ENCODE measurements around the gene RTKN.
"Not testable (repeated sequence)": the region's sequence is repeated elsewhere in the genome, so short reads cannot be mapped to it uniquely, and the experiment has no call there.

The RTKN gene

DNA sequence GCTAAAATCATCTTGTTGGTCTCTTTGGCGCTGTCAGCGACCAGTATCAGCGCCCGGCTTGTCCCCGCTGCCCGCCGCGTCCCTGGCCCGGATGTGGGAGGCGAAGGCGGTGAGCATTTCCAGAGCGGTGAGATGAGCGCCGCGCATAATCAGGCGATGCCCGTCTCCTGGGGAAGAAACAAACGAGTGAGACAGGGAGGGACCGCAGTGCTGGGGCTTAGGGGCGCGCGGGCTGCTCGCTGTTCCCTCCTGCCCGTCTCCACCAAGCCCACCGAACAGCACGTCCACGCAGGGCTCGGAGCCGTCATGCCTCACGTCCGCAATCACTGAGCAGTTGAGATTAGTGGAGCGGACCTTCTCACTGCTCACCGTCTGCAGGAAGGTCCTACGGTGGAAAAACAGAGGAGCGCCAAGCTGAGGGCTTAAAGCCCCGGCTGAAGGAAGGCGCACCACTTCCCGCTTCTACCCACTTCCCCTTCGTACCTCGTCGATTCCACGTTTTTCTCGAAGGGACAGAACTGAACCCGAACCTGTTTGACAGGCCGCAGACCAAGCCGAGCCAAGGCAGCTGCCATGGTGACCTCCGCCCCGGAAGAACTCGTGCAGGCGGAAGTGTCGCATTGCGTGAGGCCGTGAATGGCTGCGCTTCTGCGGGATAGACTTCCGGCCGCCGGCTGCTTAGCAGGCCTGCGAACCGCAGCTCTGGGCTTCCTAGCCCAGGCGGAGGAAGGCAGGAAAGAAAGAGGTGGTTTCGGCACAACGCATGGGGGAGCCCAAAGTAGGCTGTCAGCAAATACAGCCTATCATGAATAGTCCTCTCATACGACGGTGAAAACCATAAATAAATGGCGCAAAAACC, 30.6 kb upstream of the RTKN start, which contains the start of gene MRPL53:
MRPL53 (minus strand) TSS at position 595 of the 859 bp plus-strand sequence; CDS start at position 575, 20 bp downstream.
- CTCF ChIA-PET, result interaction anchor here (0.7 to 3.9 kb wide), 12 partner anchors 11 to 222 kb away, joined by 3 to 39 read pairs (median 4); partner anchors contain the start of genes CCDC142, INO80B, TTC31 and WBP1
- Histone ChIP-seq H3K9me3 (ENCODE audit: control extremely low read depth in 1 of 5, control insufficient read depth in 4 of 5, insufficient read depth in 2 of 5, low read depth in 1 of 5, low read length in 4 of 5) (no peaks in the 10 kb centered on the region), H3K4me1 (ENCODE audit: control extremely low read depth in 1 of 4, control insufficient read depth in 4 of 4, insufficient read depth in 4 of 4, low read length in 3 of 4) (peaks cover 7 to 35% (median 21%) of the 10 kb centered on the region in 4 experiments), H3K27ac (ENCODE audit: insufficient read depth in 1 of 2, low read depth in 1 of 2, low read length in 2 of 2, poor library complexity in 1 of 2, severe bottlenecking in 2 of 2) (peak within 1 kb of the TSS; percentile 78 to 84), H3K4me3 (ENCODE audit: control insufficient read depth in 1 of 7, extremely low read depth in 1 of 7, insufficient read depth in 4 of 7, low read depth in 2 of 7, low read length in 6 of 7) (peak within 1 kb of the TSS; percentile 40 to 93 (median 87)), H3K36me3 (ENCODE audit: control insufficient read depth in 4 of 4, insufficient read depth in 4 of 4, low read length in 3 of 4) (peaks cover 0 to 24% (median 19%) of the 10 kb centered on the region in 4 experiments), H3K27me3 (replicated peaks in 2 of 5; ENCODE audit: control insufficient read depth in 4 of 5, insufficient read depth in 5 of 5, low read length in 4 of 5) (no peaks in the 10 kb centered on the region)
- 0% methylated on average over 65 of the region's 66 CpGs for WGBS (ENCODE audit: insufficient coverage)
- POLR2A ChIA-PET, result interaction anchor here (0.6 to 2.9 kb wide), 4 partner anchors 9 to 82 kb away, joined by 3 to 13 read pairs (median 8); partner anchors contain the start of genes CCDC142, INO80B, TTC31 and WBP1
- peak; percentile 98 to 99 (median 99) for DNase-seq

DNA sequence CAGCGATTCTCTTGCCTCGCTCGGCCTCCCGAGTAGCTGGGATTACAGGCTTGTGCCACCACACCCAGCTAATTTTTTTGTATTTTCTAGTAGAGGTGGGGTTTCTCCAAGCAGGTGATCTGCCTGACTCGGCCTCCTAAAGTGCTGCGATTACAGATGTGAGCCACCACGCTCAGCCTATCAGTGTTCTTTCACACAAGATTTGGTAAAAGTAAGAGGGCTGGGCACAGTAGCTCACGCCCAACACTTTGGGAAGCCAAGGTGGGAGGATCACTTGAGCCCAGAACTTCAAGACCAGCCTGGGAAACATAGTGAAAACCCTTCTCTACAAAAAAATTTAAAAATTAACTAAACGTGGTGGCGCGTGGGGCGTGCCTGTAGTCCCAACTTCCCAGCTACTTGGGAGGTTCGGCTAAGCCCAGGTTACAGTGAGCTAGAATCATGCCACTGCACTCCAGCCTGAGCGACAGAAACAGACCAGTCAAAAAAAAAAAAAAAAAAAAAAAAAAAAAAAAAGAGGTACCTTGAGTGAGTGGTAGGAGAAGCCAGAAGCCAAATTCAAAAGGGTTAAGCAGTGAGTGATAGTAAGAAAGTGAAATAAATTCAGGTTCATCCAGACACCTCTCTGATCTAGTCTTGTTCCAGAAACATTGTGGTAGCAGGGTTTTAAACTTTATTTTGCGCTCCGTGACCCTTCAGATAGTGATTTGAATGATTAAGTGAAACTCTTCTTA, 29.8 kb upstream of the RTKN start:
- Histone ChIP-seq H3K9me3 (ENCODE audit: control extremely low read depth in 1 of 5, control insufficient read depth in 4 of 5, insufficient read depth in 2 of 5, low read depth in 1 of 5, low read length in 4 of 5) (no peaks in the 10 kb centered on the region), H3K36me3 (ENCODE audit: control insufficient read depth in 4 of 4, insufficient read depth in 4 of 4, low read length in 3 of 4) (peaks cover 0 to 21% (median 17%) of the 10 kb centered on the region in 4 experiments), H3K27ac (ENCODE audit: insufficient read depth in 1 of 2, low read depth in 1 of 2, low read length in 2 of 2, poor library complexity in 1 of 2, severe bottlenecking in 2 of 2) (peak overlapping the region; percentile 78 to 84), H3K27me3 (replicated peaks in 2 of 5; ENCODE audit: control insufficient read depth in 4 of 5, insufficient read depth in 5 of 5, low read length in 4 of 5) (no peaks in the 10 kb centered on the region), H3K4me1 (ENCODE audit: control extremely low read depth in 1 of 4, control insufficient read depth in 4 of 4, insufficient read depth in 4 of 4, low read length in 3 of 4) (peaks cover 7 to 29% (median 21%) of the 10 kb centered on the region in 4 experiments), H3K4me3 (ENCODE audit: control insufficient read depth in 1 of 7, extremely low read depth in 1 of 7, insufficient read depth in 4 of 7, low read depth in 2 of 7, low read length in 6 of 7) (peak overlapping the region; percentile 40 to 93 (median 87))
- POLR2A ChIA-PET, result interaction anchor here (1.3 to 2.9 kb wide), 2 partner anchors 13 to 17 kb away, joined by 4 to 12 read pairs; partner anchors contain the start of genes INO80B and WBP1
- no peak for DNase-seq
- CTCF ChIA-PET, result interaction anchor here (0.8 to 1.5 kb wide), 2 partner anchors 51 to 61 kb away, joined by 3 to 5 read pairs; no protein-coding TSS in a partner anchor
- WGBS (ENCODE audit: insufficient coverage), result 97% methylated on average over 3 of the region's 16 CpGs

DNA sequence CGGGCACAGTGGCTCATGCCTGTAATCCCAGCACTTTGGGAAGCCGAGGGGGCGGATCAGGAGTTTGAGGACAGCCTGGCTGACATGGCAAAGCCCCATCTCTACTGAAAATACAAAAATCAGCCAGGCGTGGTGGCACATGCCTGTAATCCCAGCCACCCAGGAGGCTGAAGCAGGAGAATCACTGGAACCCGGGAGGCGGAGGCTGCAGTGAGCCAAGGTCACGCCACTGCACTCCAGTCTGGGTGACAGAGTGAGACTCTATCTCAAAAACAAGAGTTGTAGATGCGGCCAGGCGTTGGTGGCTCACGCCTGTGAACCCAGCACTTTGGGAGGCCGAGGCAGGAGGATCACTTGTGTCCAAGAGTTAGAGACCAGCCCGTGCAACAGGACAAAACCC, 29.0 kb upstream of the RTKN start:
- not testable (repeated sequence) for DNase-seq; H3K9me3 ChIP-seq (ENCODE audit: control extremely low read depth in 1 of 5, control insufficient read depth in 4 of 5, insufficient read depth in 2 of 5, low read depth in 1 of 5, low read length in 4 of 5); H3K4me3 ChIP-seq (ENCODE audit: control insufficient read depth in 1 of 7, extremely low read depth in 1 of 7, insufficient read depth in 4 of 7, low read depth in 2 of 7, low read length in 6 of 7); H3K27me3 ChIP-seq (replicated peaks in 2 of 5; ENCODE audit: control insufficient read depth in 4 of 5, insufficient read depth in 5 of 5, low read length in 4 of 5)
- peak overlapping the region in 1 of 2 experiments; percentile 84 for H3K27ac ChIP-seq (ENCODE audit: insufficient read depth in 1 of 2, low read depth in 1 of 2, low read length in 2 of 2, poor library complexity in 1 of 2, severe bottlenecking in 2 of 2)
- peaks cover 0 to 16% (median 15%) of the 10 kb centered on the region in 4 experiments for H3K36me3 ChIP-seq (ENCODE audit: control insufficient read depth in 4 of 4, insufficient read depth in 4 of 4, low read length in 3 of 4)
- POLR2A ChIA-PET, result interaction anchor here (2.9 kb wide), 1 partner anchor 12 kb away, joined by 12 read pairs; the partner anchor contains the start of gene WBP1
- H3K4me1 ChIP-seq (ENCODE audit: control extremely low read depth in 1 of 4, control insufficient read depth in 4 of 4, insufficient read depth in 4 of 4, low read length in 3 of 4), result peaks cover 12 to 34% (median 25%) of the 10 kb centered on the region in 4 experiments
- CTCF ChIA-PET, result interaction anchor here (1.5 kb wide), 1 partner anchor 62 kb away, joined by 5 read pairs; no protein-coding TSS in a partner anchor
- 99% methylated on average over 9 of the region's 12 CpGs for WGBS (ENCODE audit: insufficient coverage)

GRCh38 chr2:74464406-74464805, 22.7 kb upstream of the RTKN start:
- peak overlapping the region; percentile 33 to 80 for H3K27ac ChIP-seq (ENCODE audit: insufficient read depth in 1 of 2, low read depth in 1 of 2, low read length in 2 of 2, poor library complexity in 1 of 2, severe bottlenecking in 2 of 2)
- ChIA-PET CTCF (interaction anchor here (0.6 to 2.3 kb wide), 8 partner anchors 10 to 125 kb away, joined by 3 to 7 read pairs (median 3); partner anchors contain the start of gene INO80B), POLR2A (no interaction called here)
- DNase-seq, result no peak
- peaks cover 4 to 27% (median 19%) of the 10 kb centered on the region in 4 experiments for H3K36me3 ChIP-seq (ENCODE audit: control insufficient read depth in 4 of 4, insufficient read depth in 4 of 4, low read length in 3 of 4)
- H3K9me3 ChIP-seq (ENCODE audit: control extremely low read depth in 1 of 5, control insufficient read depth in 4 of 5, insufficient read depth in 2 of 5, low read depth in 1 of 5, low read length in 4 of 5), result no peaks in the 10 kb centered on the region
- H3K27me3 ChIP-seq (replicated peaks in 2 of 5; ENCODE audit: control insufficient read depth in 4 of 5, insufficient read depth in 5 of 5, low read length in 4 of 5), result no peaks in the 10 kb centered on the region
- 13% methylated on average over 12 of the region's 13 CpGs for WGBS (ENCODE audit: insufficient coverage)
- H3K4me3 ChIP-seq (ENCODE audit: control insufficient read depth in 1 of 7, extremely low read depth in 1 of 7, insufficient read depth in 4 of 7, low read depth in 2 of 7, low read length in 6 of 7), result peak overlapping the region; percentile 65 to 85 (median 79)
- H3K4me1 ChIP-seq (ENCODE audit: control extremely low read depth in 1 of 4, control insufficient read depth in 4 of 4, insufficient read depth in 4 of 4, low read length in 3 of 4), result peaks cover 5 to 16% (median 14%) of the 10 kb centered on the region in 4 experiments

GRCh38 chr2:74462786-74463105, 21.0 kb upstream of the RTKN start:
- POLR2A ChIA-PET, result no interaction called here
- H3K4me3 ChIP-seq (ENCODE audit: control insufficient read depth in 1 of 7, extremely low read depth in 1 of 7, insufficient read depth in 4 of 7, low read depth in 2 of 7, low read length in 6 of 7), result no peak overlapping the region

GRCh38 chr2:74462054-74462785, 20.5 kb upstream of the RTKN start:
- no peaks in the 10 kb centered on the region for H3K27me3 ChIP-seq (replicated peaks in 2 of 5; ENCODE audit: control insufficient read depth in 4 of 5, insufficient read depth in 5 of 5, low read length in 4 of 5)
- no peak for DNase-seq
- no peak overlapping the region for H3K27ac ChIP-seq (ENCODE audit: insufficient read depth in 1 of 2, low read depth in 1 of 2, low read length in 2 of 2, poor library complexity in 1 of 2, severe bottlenecking in 2 of 2)
- H3K9me3 ChIP-seq (ENCODE audit: control extremely low read depth in 1 of 5, control insufficient read depth in 4 of 5, insufficient read depth in 2 of 5, low read depth in 1 of 5, low read length in 4 of 5), result no peaks in the 10 kb centered on the region
- peaks cover 4 to 27% (median 19%) of the 10 kb centered on the region in 4 experiments for H3K36me3 ChIP-seq (ENCODE audit: control insufficient read depth in 4 of 4, insufficient read depth in 4 of 4, low read length in 3 of 4)
- H3K4me3 ChIP-seq (ENCODE audit: control insufficient read depth in 1 of 7, extremely low read depth in 1 of 7, insufficient read depth in 4 of 7, low read depth in 2 of 7, low read length in 6 of 7), result no peak overlapping the region
- peaks cover 5 to 32% (median 20%) of the 10 kb centered on the region in 4 experiments for H3K4me1 ChIP-seq (ENCODE audit: control extremely low read depth in 1 of 4, control insufficient read depth in 4 of 4, insufficient read depth in 4 of 4, low read length in 3 of 4)
- POLR2A ChIA-PET, result no interaction called here
- CTCF ChIA-PET, result interaction anchor here (1.0 to 8.2 kb wide), 6 partner anchors 19 to 73 kb away, joined by 3 to 59 read pairs (median 4); partner anchors contain the start of genes CCDC142 and TTC31
- WGBS (ENCODE audit: insufficient coverage), result 97% methylated on average over 16 of the region's 20 CpGs

More at GRCh38 chr2:74462786-74463105, 21.0 kb upstream of the RTKN start:
- Histone ChIP-seq H3K27ac (ENCODE audit: insufficient read depth in 1 of 2, low read depth in 1 of 2, low read length in 2 of 2, poor library complexity in 1 of 2, severe bottlenecking in 2 of 2) (no peak overlapping the region), H3K27me3 (replicated peaks in 2 of 5; ENCODE audit: control insufficient read depth in 4 of 5, insufficient read depth in 5 of 5, low read length in 4 of 5) (no peaks in the 10 kb centered on the region), H3K36me3 (ENCODE audit: control insufficient read depth in 4 of 4, insufficient read depth in 4 of 4, low read length in 3 of 4) (peaks cover 4 to 27% (median 19%) of the 10 kb centered on the region in 4 experiments), H3K9me3 (ENCODE audit: control extremely low read depth in 1 of 5, control insufficient read depth in 4 of 5, insufficient read depth in 2 of 5, low read depth in 1 of 5, low read length in 4 of 5) (no peaks in the 10 kb centered on the region), H3K4me1 (ENCODE audit: control extremely low read depth in 1 of 4, control insufficient read depth in 4 of 4, insufficient read depth in 4 of 4, low read length in 3 of 4) (peaks cover 5 to 27% (median 20%) of the 10 kb centered on the region in 4 experiments)
- CTCF ChIA-PET, result interaction anchor here (1.0 kb wide), 1 partner anchor 73 kb away, joined by 3 read pairs; no protein-coding TSS in a partner anchor
- WGBS (ENCODE audit: insufficient coverage), result no CpG with 5 or more reads among the region's 4 CpGs
- no peak for DNase-seq
